B cell (primary cell): Measurements from ENCODE around the gene PRRG1. TPM values are rescaled to one million over a fixed set of nuclear protein-coding genes. Genes with fewer than 3 reads are reported as not detected.
"Not testable (repeated sequence)": the region's sequence is repeated elsewhere in the genome, so short reads cannot be mapped to it uniquely, and the experiment has no call there.

Experiments
- ATAC-seq: fragments of 200-7000 bp; cut with Tn5 transposase; one replicate; pipeline ENCODE4 v1.10.0; 2021; ENCODE audit warnings: low read depth, mild to moderate bottlenecking, moderate number of reproducible peaks, moderate library complexity
- CTCF ChIA-PET: fragments of 350-600 bp; sonication (Branson Sonifier 250); formaldehyde crosslinking; loops from one replicate; lab custom pipeline; 2021; ENCODE audit warnings: antibody characterized with exemption, inconsistent platforms; lab: Charles Lee
- POLR2A ChIA-PET: fragments of 350-600 bp; sonication (Branson Sonifier 250); formaldehyde crosslinking; loops from one replicate; lab custom pipeline; 2021; ENCODE audit warnings: antibody characterized with exemption; lab: Charles Lee
- DNase-seq: peaks from one replicate; pipeline ENCODE4 v3.0.0; 2013
- H2AFZ ChIP-seq: 2 replicates; pipeline ENCODE4 v1.6.1; 2012; ENCODE audit warnings: mild to moderate bottlenecking, low read depth, low read length; ENCODE audit not compliant: insufficient read depth, poor library complexity, severe bottlenecking
- H3K27ac ChIP-seq, 2 donors: 1 replicate in 1 of 2; 2 replicates in 1 of 2; pipeline ENCODE4 v1.5.1; 2012 to 2013; ENCODE audit warnings: low read length in 2 of 2, mild to moderate bottlenecking in 2 of 2, moderate library complexity in 1 of 2
- H3K27me3 ChIP-seq, 4 experiments: fragments of 200-600 bp in 1 of 4; sonication (generic) in 1 of 4; replicated peaks in 1 of 4; 1 replicate in 2 of 4; 2 replicates in 2 of 4; pipeline versions ENCODE4 v1.6.1 to v1.7.0; 2013 to 2016; ENCODE audit warnings: low read length in 3 of 4, mild to moderate bottlenecking in 2 of 4, mixed read lengths in 1 of 4, moderate library complexity in 1 of 4; ENCODE audit not compliant: insufficient read depth in 4 of 4, control insufficient read depth in 3 of 4; ENCODE audit errors: control extremely low read depth in 1 of 4
- H3K36me3 ChIP-seq, 2 experiments: replicated peaks in 1 of 2; 1 replicate in 1 of 2; 2 replicates in 1 of 2; pipeline versions ENCODE4 v1.6.1 to v1.7.1; 2013; ENCODE audit warnings: low read length in 1 of 2; ENCODE audit not compliant: insufficient read depth in 2 of 2, control insufficient read depth in 1 of 2; ENCODE audit errors: control extremely low read depth in 1 of 2, extremely low read depth in 1 of 2
- H3K4me1 ChIP-seq, 2 donors: fragments of 200-600 bp in 1 of 2; sonication (generic) in 1 of 2; 1 replicate in 1 of 2; 2 replicates in 1 of 2; pipeline versions ENCODE4 v1.5.1 to v1.6.1; 2013 to 2017; ENCODE audit warnings: low read length in 2 of 2; ENCODE audit not compliant: control insufficient read depth in 2 of 2, insufficient read depth in 2 of 2
- H3K4me2 ChIP-seq: replicated peaks from 2 replicates; pipeline ENCODE3; 2012; ENCODE audit warnings: mild to moderate bottlenecking, low read depth, low read length; ENCODE audit not compliant: poor library complexity, severe bottlenecking
- H3K4me3 ChIP-seq, 5 experiments: fragments of 200-600 bp in 1 of 5; sonication (generic) in 1 of 5; 1 replicate in 3 of 5; 2 replicates in 2 of 5; pipeline versions ENCODE4 v1.5.1 to v1.7.0; 2011 to 2016; ENCODE audit warnings: low read length in 4 of 5, mild to moderate bottlenecking in 4 of 5, low read depth in 2 of 5, control low read depth in 1 of 5, moderate library complexity in 1 of 5; ENCODE audit not compliant: insufficient read depth in 1 of 5; ENCODE audit errors: control extremely low read depth in 1 of 5, extremely low read depth in 1 of 5
- H3K79me2 ChIP-seq: fragments of 200-600 bp; sonication (generic); one replicate; pipeline ENCODE4 v1.6.0; 2016; ENCODE audit warnings: low read length; ENCODE audit not compliant: control insufficient read depth, insufficient read depth
- H3K9ac ChIP-seq: fragments of 200-600 bp; sonication (generic); 2 replicates; pipeline ENCODE4 v1.6.1; 2017; ENCODE audit warnings: mild to moderate bottlenecking, low read length, moderate library complexity
- H3K9me3 ChIP-seq, 3 donors: one replicate each; pipeline versions ENCODE4 v1.6.1 to v1.7.1; 2013; ENCODE audit warnings: low read length in 2 of 3; ENCODE audit not compliant: control insufficient read depth in 2 of 3, insufficient read depth in 1 of 3; ENCODE audit errors: control extremely low read depth in 1 of 3
- H4K20me1 ChIP-seq: 2 replicates; pipeline ENCODE4 v1.6.0; 2012; ENCODE audit warnings: mild to moderate bottlenecking, low read length; ENCODE audit not compliant: insufficient read depth, control insufficient read depth, poor library complexity, severe bottlenecking
- H3K27ac Mint-ChIP-seq: one replicate; pipeline ENCODE4 v1.8.0; 2021; ENCODE audit warnings: mixed read lengths
- H3K27me3 Mint-ChIP-seq: one replicate; pipeline ENCODE4 v1.8.0; 2021; ENCODE audit warnings: mixed read lengths
- H3K4me1 Mint-ChIP-seq: one replicate; pipeline ENCODE4 v1.8.0; 2021; ENCODE audit warnings: mixed read lengths
- H3K4me3 Mint-ChIP-seq: one replicate; pipeline ENCODE4 v1.8.0; 2021; ENCODE audit warnings: mixed read lengths
- H3K9me3 Mint-ChIP-seq: one replicate; pipeline ENCODE4 v1.8.0; 2022; ENCODE audit warnings: mixed read lengths; ENCODE audit not compliant: insufficient read depth
- EZH2 ChIP-seq: IDR thresholded peaks from 2 replicates; pipeline ENCODE4 v1.6.1; 2012; ENCODE audit warnings: borderline replicate concordance, low read depth, mild to moderate bottlenecking, moderate library complexity, low read length; ENCODE audit not compliant: insufficient read depth, poor library complexity, severe bottlenecking
- whole genome bisulfite sequencing: methylation state at CpG from one replicate; pipeline ENCODE4 v1.1.5; 2013; ENCODE audit warnings: missing lambda C conversion rate; ENCODE audit not compliant: insufficient coverage; 5-methylcytosine and 5-hydroxymethylcytosine counted together
- intact Hi-C: fragments of 100-400 bp; cut with micrococcal nuclease; formaldehyde crosslinking; loops from one replicate; pipeline ENCODE4 v1.10.0; 2022
- polyA plus RNA-seq: library from polyadenylated mRNA; depleted of rRNA; stranded (reverse); fragments of >200 nt; gene quantifications from 2 replicates; pipeline ENCODE4 v1.2.3, GENCODE V29; 2012
- total RNA-seq, 2 donors: library from RNA; stranded (reverse); fragments of 120-200 nt in 1 of 2; gene quantifications; 1 replicate in 1 of 2; 2 replicates in 1 of 2; pipeline versions ENCODE4 v1.2.3 to v1.2.4, GENCODE V29; 2013 to 2022
- TF ChIP-seq, protein P1 (sequence below): fragments of 200-600 bp; IDR thresholded peaks from one replicate; pipeline ENCODE4 v1.8.0; 2022; ENCODE audit warnings: antibody characterized with exemption, mild to moderate bottlenecking

Gene PRRG1
- total and polyA plus RNA-seq, 2 donors (not counting 1 experiment from before 2014, with no cell fraction given), result not detected

- H2AFZ ChIP-seq, result no peak overlapping the region
- no peak overlapping the region for H3K27ac ChIP-seq
- no peaks in the 10 kb centered on the region for H3K9me3 ChIP-seq
- no peaks in the 10 kb centered on the region for H3K79me2 ChIP-seq
- H3K27ac Mint-ChIP-seq, result no peak overlapping the region
- POLR2A ChIA-PET, result no interaction called here
- H3K9ac ChIP-seq, result no peak overlapping the region
- TF ChIP-seq EZH2, result no peak
- TF ChIP-seq, protein P1, sequence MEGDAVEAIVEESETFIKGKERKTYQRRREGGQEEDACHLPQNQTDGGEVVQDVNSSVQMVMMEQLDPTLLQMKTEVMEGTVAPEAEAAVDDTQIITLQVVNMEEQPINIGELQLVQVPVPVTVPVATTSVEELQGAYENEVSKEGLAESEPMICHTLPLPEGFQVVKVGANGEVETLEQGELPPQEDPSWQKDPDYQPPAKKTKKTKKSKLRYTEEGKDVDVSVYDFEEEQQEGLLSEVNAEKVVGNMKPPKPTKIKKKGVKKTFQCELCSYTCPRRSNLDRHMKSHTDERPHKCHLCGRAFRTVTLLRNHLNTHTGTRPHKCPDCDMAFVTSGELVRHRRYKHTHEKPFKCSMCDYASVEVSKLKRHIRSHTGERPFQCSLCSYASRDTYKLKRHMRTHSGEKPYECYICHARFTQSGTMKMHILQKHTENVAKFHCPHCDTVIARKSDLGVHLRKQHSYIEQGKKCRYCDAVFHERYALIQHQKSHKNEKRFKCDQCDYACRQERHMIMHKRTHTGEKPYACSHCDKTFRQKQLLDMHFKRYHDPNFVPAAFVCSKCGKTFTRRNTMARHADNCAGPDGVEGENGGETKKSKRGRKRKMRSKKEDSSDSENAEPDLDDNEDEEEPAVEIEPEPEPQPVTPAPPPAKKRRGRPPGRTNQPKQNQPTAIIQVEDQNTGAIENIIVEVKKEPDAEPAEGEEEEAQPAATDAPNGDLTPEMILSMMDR, result no peak
- H3K4me2 ChIP-seq, result no peak overlapping the region
- H3K4me3 Mint-ChIP-seq, result no peak overlapping the region
- H3K4me1 ChIP-seq, result no peaks in the 10 kb centered on the region
- no peak overlapping the region for H3K4me3 ChIP-seq
- no peaks in the 10 kb centered on the region for H4K20me1 ChIP-seq
- no peak for DNase-seq
- CTCF ChIA-PET, result no interaction called here
- intact Hi-C loops, result no loop called here
- peaks cover 8% of the 10 kb centered on the region for H3K27me3 Mint-ChIP-seq
- H3K4me1 Mint-ChIP-seq, result no peaks in the 10 kb centered on the region
- 70% methylated on average over 2 of the region's 5 CpGs for WGBS
- ATAC-seq, result no peak
- H3K27me3 ChIP-seq, result no peaks in the 10 kb centered on the region
- no peaks in the 10 kb centered on the region for H3K36me3 ChIP-seq
- no peaks in the 10 kb centered on the region for H3K9me3 Mint-ChIP-seq
Measured at GRCh38 chrX:37474478-37474877, 125.3 kb downstream of the PRRG1 start.

- no peak overlapping the region for H3K9ac ChIP-seq
- no peak overlapping the region for H2AFZ ChIP-seq
- H3K4me1 Mint-ChIP-seq, result no peaks in the 10 kb centered on the region
- no peak overlapping the region for H3K4me3 ChIP-seq
- ChIA-PET CTCF (no interaction called here), POLR2A (no interaction called here)
- WGBS, result no CpG with 5 or more reads among the region's 3 CpGs
- no peak for ATAC-seq
- H3K9me3 Mint-ChIP-seq, result no peaks in the 10 kb centered on the region
- H3K36me3 ChIP-seq, result no peaks in the 10 kb centered on the region
- intact Hi-C loops, result no loop called here
- no peaks in the 10 kb centered on the region for H3K79me2 ChIP-seq
- no peak overlapping the region for H3K4me3 Mint-ChIP-seq
- no peaks in the 10 kb centered on the region for H4K20me1 ChIP-seq
- H3K27ac Mint-ChIP-seq, result no peak overlapping the region
- TF ChIP-seq, protein P1, result no peak
- TF ChIP-seq EZH2, result no peak
- no peak for DNase-seq
- H3K27ac ChIP-seq, result no peak overlapping the region
- H3K27me3 Mint-ChIP-seq, result peaks cover 8% of the 10 kb centered on the region
- no peaks in the 10 kb centered on the region for H3K27me3 ChIP-seq
- no peaks in the 10 kb centered on the region for H3K9me3 ChIP-seq
- no peak overlapping the region for H3K4me2 ChIP-seq
- no peaks in the 10 kb centered on the region for H3K4me1 ChIP-seq
Measured at GRCh38 chrX:37476571-37477170, 127.5 kb downstream of the PRRG1 start.

- H3K4me3 Mint-ChIP-seq, H3K27me3 Mint-ChIP-seq, H3K27ac ChIP-seq, H3K27ac Mint-ChIP-seq, H3K27me3 ChIP-seq, POLR2A ChIA-PET, H3K4me1 Mint-ChIP-seq, H2AFZ ChIP-seq, H3K79me2 ChIP-seq, H3K4me3 ChIP-seq, H3K9me3 ChIP-seq, H3K36me3 ChIP-seq, H3K4me1 ChIP-seq, H4K20me1 ChIP-seq, H3K9ac ChIP-seq, CTCF ChIA-PET, H3K4me2 ChIP-seq, intact Hi-C loops, ATAC-seq, DNase-seq, H3K9me3 Mint-ChIP-seq: not testable (repeated sequence)
- WGBS, result 88% methylated on average over 2 of the region's 4 CpGs
Measured at GRCh38 chrX:37484335-37484734, 135.2 kb downstream of the PRRG1 start.
